CD4-positive, alpha-beta T cell treated with Interleukin-12 subunit alpha and Interleukin-12 subunit beta, for 1 hour (primary cell): ENCODE measurements around the gene TMEM131.

ENCODE experiments used
- DNase-seq: peaks from one replicate; pipeline ENCODE4 v3.0.0-alpha.2; 2020

Gene TMEM131

GRCh38 chr2:97735161-97735561, 260.6 kb downstream of the TMEM131 start:
- DNase-seq: no peak

GRCh38 chr2:97734061-97735051, 261.4 kb downstream of the TMEM131 start:
- DNase-seq: no peak

- DNase-seq: no peak
These were observed 262.3 kb downstream of the TMEM131 start for GRCh38 chr2:97733341-97734035.

- no peak for DNase-seq
These were observed 263.1 kb downstream of the TMEM131 start for GRCh38 chr2:97732436-97733340.

GRCh38 chr2:97731274-97732020, 264.3 kb downstream of the TMEM131 start:
- DNase-seq: no peak

- no peak for DNase-seq
These were observed 265.5 kb downstream of the TMEM131 start for GRCh38 chr2:97730245-97730644.

GRCh38 chr2:97728091-97728731, 267.5 kb downstream of the TMEM131 start:
- DNase-seq: no peak

- DNase-seq: no peak
These were observed 268.5 kb downstream of the TMEM131 start for GRCh38 chr2:97727296-97727695.

GRCh38 chr2:97726261-97727064, 269.3 kb downstream of the TMEM131 start:
- DNase-seq: no peak

GRCh38 chr2:97724946-97725688, 270.6 kb downstream of the TMEM131 start:
- no peak for DNase-seq

- DNase-seq: no peak
These were observed 271.2 kb downstream of the TMEM131 start for GRCh38 chr2:97724501-97724900.

GRCh38 chr2:97724073-97724410, 271.7 kb downstream of the TMEM131 start:
- no peak for DNase-seq

- no peak for DNase-seq
These were observed 272.3 kb downstream of the TMEM131 start for GRCh38 chr2:97723156-97724072.

- no peak for DNase-seq
These were observed 273.5 kb downstream of the TMEM131 start for GRCh38 chr2:97722227-97722626.

GRCh38 chr2:97720746-97721145, 275.0 kb downstream of the TMEM131 start:
- DNase-seq: no peak

- no peak for DNase-seq
These were observed 276.2 kb downstream of the TMEM131 start for GRCh38 chr2:97719362-97720155.

- no peak for DNase-seq
These were observed 276.8 kb downstream of the TMEM131 start for GRCh38 chr2:97718942-97719341.
